Large intestine (tissue), 3 donors: ENCODE measurements around the gene SYNPO2. TPM values are rescaled to one million over a fixed set of nuclear protein-coding genes. Genes with fewer than 3 reads are reported as not detected.
"Not testable (repeated sequence)": the region's sequence is repeated elsewhere in the genome, so short reads cannot be mapped to it uniquely, and the experiment has no call there.

Experiments used
- DNase-seq, 2 donors: peaks; one replicate each; pipeline versions ENCODE4 v3.0.0 to v3.0.0-alpha.2; 2013
- H3K27ac ChIP-seq: one replicate; pipeline ENCODE4 v1.5.1; 2013; ENCODE audit warnings: low read length
- H3K27me3 ChIP-seq: 2 replicates; pipeline ENCODE4 v1.6.1; 2013; ENCODE audit warnings: low read length; ENCODE audit not compliant: control insufficient read depth, insufficient read depth
- H3K36me3 ChIP-seq: 2 replicates; pipeline ENCODE4 v1.6.1; 2013; ENCODE audit warnings: low read length; ENCODE audit not compliant: control insufficient read depth, insufficient read depth
- H3K4me1 ChIP-seq: one replicate; pipeline ENCODE4 v1.6.1; 2013; ENCODE audit warnings: low read length; ENCODE audit not compliant: control insufficient read depth, insufficient read depth
- H3K4me3 ChIP-seq: one replicate; pipeline ENCODE4 v1.5.1; 2013; ENCODE audit warnings: low read length
- H3K9me3 ChIP-seq: one replicate; pipeline ENCODE4 v1.6.1; 2013; ENCODE audit warnings: mild to moderate bottlenecking, low read depth, low read length, moderate library complexity; ENCODE audit not compliant: control insufficient read depth
- WGBS: methylation state at CpG from one replicate; pipeline ENCODE4 v1.1.5; 2013; ENCODE audit warnings: low lambda C conversion rate; ENCODE audit not compliant: insufficient coverage; 5-methylcytosine and 5-hydroxymethylcytosine counted together
- polyA plus RNA-seq: library from polyadenylated mRNA; unstranded; fragments of 120-200 nt; gene quantifications from one replicate; pipeline ENCODE4 v1.2.1, GENCODE V29; 2013

The SYNPO2 gene
- polyA plus RNA-seq, 1 donor: 81.2 TPM

DNA sequence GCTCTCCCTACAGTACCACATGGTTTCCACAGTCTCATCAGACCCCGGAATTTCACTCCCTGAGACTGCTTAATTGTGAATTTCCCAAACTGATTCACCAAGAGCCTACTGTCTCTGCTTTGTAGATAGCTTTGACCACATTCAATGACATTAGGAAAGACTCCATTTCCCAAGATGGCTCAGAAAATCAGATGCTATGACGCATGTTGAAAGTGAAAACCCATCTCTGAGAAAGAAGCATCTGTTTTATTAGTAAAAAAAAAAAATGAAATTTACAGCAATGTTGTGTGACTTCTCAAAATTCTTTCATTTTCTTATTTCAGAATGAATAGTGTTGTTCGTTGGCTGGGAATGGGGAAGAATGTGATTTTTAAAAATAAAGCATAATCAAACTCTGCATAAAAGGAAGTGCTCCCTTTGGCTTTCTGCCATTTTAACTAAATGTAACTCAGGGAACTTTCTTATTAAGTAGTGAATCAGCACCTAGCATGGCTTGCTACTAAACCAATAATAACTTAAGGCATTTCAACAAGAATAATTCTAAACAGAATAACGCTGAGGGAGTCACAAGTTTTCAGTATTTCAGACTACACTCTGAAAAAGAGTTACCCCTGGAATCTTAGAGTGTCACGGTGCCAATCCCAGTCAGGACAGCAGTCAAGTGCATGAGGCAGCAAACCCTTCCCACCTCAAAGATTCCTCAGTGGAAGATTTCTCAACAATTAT lies 149.6 kb downstream of the SYNPO2 start:
- WGBS: 74% methylated on average over 2 of the region's 5 CpGs
- H3K4me1 ChIP-seq: no peaks in the 10 kb centered on the region

DNA sequence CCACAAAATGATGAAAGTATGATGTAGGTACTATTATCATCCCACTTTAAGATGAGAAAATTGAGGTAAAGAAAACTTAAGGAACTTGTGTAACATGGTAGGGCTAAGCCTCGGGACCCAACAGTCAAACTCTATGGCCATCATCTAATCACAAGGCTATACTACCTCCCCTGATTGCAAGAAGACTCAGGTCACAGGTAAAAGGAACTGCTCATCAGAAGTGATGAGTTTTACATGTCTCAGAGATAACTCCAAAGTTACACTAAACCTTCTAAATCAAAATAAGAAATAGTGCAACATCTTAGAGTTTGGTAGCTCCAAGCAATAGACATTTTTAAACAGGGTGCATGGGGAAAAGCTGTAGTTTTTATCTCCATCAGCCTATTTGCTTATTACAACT lies 150.5 kb downstream of the SYNPO2 start:
- WGBS: no CpG with 5 or more reads among the region's 1 CpG
- Histone ChIP-seq H3K4me1 (no peaks in the 10 kb centered on the region), H3K4me3 (no peak overlapping the region), H3K27me3 (no peaks in the 10 kb centered on the region), H3K27ac (no peak overlapping the region), H3K36me3 (no peaks in the 10 kb centered on the region), H3K9me3 (no peaks in the 10 kb centered on the region)
- DNase-seq: no peak

More for the DNA sequence above, 149.6 kb downstream of the SYNPO2 start:
- no peak for DNase-seq
- H3K27me3 ChIP-seq: no peaks in the 10 kb centered on the region
- no peaks in the 10 kb centered on the region for H3K9me3 ChIP-seq
- H3K36me3 ChIP-seq: no peaks in the 10 kb centered on the region
- no peak overlapping the region for H3K4me3 ChIP-seq
- H3K27ac ChIP-seq: no peak overlapping the region

DNA sequence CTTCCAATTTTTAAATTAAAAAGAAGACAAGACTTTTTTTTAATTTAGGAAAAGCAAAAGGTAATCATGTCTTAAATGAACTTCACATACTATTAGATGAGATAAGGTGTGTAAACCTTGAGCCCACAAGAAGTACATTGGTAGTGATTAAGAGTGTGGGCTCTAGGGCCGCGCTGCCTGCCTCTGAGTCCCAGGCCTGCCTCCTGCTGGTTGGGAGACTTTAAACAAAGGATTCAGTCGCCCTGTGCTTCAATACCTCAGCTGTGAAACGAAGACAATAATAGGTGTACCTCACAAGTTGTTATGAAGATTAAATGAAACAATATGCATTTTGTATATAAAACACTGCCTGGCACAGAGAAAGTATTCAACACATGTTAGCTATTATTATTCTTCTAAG lies 151.1 kb downstream of the SYNPO2 start:
- WGBS: no CpG with 5 or more reads among the region's 4 CpGs
- no peaks in the 10 kb centered on the region for H3K36me3 ChIP-seq
- H3K27ac ChIP-seq: no peak overlapping the region
- H3K4me1 ChIP-seq: no peaks in the 10 kb centered on the region
- no peaks in the 10 kb centered on the region for H3K9me3 ChIP-seq
- H3K4me3 ChIP-seq: no peak overlapping the region
- H3K27me3 ChIP-seq: no peaks in the 10 kb centered on the region
- DNase-seq: no peak

DNA sequence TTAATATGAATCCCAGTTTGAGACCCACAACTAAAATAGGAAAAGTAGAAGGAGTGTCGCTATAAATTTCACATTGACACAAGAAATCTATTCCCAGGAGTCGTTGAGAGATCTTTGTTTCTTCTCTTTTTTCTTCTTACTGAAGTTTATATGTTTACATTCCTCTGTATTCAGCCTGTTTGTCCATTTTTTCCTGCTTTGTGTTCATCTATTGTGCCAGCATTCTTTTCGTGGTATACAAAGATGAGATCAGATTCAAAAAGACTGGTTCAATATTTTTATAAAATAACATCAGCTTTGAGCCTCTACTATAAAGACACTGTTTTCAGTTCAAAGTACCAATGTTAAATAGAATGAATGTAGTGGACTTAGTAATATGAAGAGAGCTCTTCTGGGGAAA lies 151.6 kb downstream of the SYNPO2 start:
- Histone ChIP-seq H3K27ac (no peak overlapping the region), H3K4me1 (no peaks in the 10 kb centered on the region), H3K36me3 (no peaks in the 10 kb centered on the region), H3K9me3 (no peaks in the 10 kb centered on the region), H3K4me3 (no peak overlapping the region), H3K27me3 (no peaks in the 10 kb centered on the region)
- no peak for DNase-seq
- 82% methylated on average over 2 of the region's 3 CpGs for WGBS

DNA sequence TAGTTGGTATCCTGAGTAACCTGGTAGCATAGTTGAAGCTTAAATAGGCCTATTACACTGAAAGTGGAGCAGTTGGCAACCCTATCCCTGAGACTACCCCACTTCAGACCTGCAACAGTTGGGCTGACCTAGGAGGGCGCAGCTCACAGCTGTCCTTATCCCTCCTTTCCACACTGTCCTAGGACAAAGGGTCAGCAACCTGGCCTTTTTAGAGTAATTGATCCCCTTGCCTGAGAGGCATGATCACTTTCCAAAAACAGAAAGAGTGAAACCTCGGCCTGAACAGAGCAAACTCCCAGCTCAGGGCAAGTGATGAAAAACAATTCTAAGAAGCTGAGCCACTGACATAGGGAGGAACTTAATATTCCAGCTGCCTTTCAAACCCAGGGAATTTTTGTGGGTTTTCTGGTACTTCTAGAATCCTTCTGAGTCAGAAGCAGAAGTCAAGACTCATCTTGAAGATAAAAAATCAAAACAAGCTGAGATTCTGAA lies 152.1 kb downstream of the SYNPO2 start:
- Histone ChIP-seq H3K27me3 (no peaks in the 10 kb centered on the region), H3K9me3 (no peaks in the 10 kb centered on the region), H3K4me1 (no peaks in the 10 kb centered on the region), H3K27ac (no peak overlapping the region), H3K36me3 (no peaks in the 10 kb centered on the region), H3K4me3 (no peak overlapping the region)
- no peak for DNase-seq
- WGBS: no CpG with 5 or more reads among the region's 2 CpGs

DNA sequence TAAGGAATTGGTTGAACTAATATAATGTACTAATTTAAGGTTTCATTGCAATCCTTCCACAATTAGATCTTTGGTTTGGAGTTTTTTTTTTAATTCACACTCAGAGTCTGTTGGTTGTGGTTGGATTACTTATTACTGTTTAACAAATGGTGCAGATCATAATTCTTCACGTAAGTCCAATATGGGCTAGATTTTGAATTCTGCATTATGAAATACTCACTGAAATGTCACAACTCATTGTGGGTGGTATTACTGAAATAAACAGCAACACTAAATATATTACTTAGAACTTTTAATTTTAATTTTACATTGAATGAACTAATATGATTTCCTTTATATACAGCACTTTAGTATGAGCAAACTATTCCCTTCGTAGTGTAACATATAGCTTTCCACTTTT lies 152.7 kb downstream of the SYNPO2 start:
- no peaks in the 10 kb centered on the region for H3K36me3 ChIP-seq
- H3K4me3 ChIP-seq: no peak overlapping the region
- no peaks in the 10 kb centered on the region for H3K4me1 ChIP-seq
- DNase-seq: no peak
- H3K27ac ChIP-seq: no peak overlapping the region
- no peaks in the 10 kb centered on the region for H3K9me3 ChIP-seq
- no peaks in the 10 kb centered on the region for H3K27me3 ChIP-seq
- no CpG with 5 or more reads among the region's 2 CpGs for WGBS

DNA sequence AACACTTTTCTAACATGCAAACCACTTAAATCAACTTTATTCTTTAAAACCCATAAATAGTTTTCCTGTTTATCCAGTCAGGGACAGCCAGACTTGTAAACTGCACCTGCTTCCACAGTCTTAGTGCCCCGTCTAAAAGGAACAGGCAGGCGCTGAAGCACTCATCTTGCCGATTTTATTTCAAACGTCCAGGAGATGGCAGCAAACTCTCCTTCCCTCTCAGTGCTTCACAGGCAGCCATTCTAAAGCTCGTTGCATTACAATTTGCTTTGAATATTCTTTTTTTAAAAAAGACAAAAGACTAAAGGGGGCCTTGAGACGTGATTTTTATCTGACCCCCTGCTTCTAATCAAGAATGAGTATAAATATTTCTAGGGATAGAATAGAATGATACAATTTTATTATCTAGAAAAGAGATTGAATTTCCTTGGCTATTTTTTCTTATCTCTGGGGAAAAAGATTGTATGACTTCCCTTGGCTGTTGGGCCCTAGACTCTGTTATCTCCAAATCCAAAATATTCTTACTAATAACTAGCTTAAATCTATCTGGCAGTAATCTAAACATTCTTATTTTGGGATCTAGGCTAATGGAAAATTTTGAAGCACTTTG lies 153.4 kb downstream of the SYNPO2 start:
- Histone ChIP-seq H3K27me3 (no peaks in the 10 kb centered on the region), H3K4me3 (no peak overlapping the region), H3K36me3 (no peaks in the 10 kb centered on the region), H3K9me3 (no peaks in the 10 kb centered on the region), H3K4me1 (no peaks in the 10 kb centered on the region), H3K27ac (no peak overlapping the region)
- DNase-seq: peak; percentile 54 to 63
- 3% methylated on average over 6 of the region's 6 CpGs for WGBS

DNA sequence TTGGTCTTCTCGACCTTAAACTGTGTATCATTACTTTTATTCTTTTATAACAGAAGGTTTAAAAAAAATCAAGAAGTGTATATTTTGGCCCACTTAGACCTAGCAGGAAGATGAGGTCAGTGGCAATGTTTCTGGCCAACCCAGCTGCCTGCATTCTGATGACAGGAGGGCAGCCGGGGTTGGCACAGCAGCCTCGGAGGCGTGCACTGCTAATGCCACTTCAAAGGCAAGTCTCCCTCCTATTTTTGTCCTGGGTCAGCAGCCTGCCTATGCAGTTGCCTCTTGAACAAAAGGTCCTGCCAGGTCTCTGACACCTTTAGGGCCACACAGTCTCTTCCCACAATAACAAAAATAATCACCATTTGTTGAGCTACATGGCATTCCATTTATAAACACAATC lies 157.6 kb downstream of the SYNPO2 start:
- no peaks in the 10 kb centered on the region for H3K36me3 ChIP-seq
- no peak for DNase-seq
- no peaks in the 10 kb centered on the region for H3K9me3 ChIP-seq
- no peak overlapping the region for H3K4me3 ChIP-seq
- no peaks in the 10 kb centered on the region for H3K27me3 ChIP-seq
- WGBS: 83% methylated on average over 1 of the region's 4 CpGs
- H3K4me1 ChIP-seq: no peaks in the 10 kb centered on the region
- H3K27ac ChIP-seq: no peak overlapping the region

DNA sequence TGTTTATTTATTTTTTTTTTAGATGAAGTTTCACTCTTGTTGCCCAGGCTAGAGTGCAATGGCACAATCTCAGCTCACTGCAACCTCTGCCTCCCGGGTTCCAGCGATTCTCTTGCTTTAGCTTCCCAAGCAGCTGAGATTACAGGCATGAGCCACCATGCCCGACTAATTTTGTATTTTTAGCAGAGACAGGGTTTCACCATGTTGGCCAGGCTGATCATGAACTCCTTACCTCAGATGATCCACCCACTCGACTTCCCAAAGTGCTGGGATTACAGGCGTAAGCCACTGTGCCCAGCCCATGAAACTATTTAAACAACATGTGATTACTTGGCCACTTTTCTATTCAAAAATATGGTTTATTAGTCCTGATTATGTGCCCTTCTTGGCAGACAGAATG lies 158.4 kb downstream of the SYNPO2 start:
- H3K36me3 ChIP-seq, DNase-seq, H3K27me3 ChIP-seq, H3K9me3 ChIP-seq, H3K4me1 ChIP-seq, H3K4me3 ChIP-seq, H3K27ac ChIP-seq: not testable (repeated sequence)
- no CpG with 5 or more reads among the region's 5 CpGs for WGBS

DNA sequence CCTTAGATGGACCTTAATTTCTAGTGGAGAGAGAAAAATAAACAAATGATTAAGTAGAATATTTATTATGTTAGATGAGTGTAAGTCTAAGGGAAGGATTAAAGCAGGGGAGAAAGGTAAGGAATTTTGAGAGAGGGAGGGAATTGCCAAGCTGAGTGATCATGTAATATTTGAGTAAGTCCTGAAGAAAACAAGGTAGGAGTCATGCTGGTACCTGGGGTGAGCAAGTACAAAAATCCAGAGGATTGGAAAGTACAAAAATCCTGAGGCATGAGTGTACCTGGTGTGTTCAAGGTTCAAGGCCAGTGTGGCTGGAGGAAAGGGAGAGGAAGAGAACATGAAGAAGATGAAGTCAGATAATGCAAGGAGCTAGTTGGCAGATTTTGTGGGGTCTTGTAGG lies 159.8 kb downstream of the SYNPO2 start:
- no peak for DNase-seq
- Histone ChIP-seq H3K27ac (no peak overlapping the region), H3K4me1 (no peaks in the 10 kb centered on the region), H3K27me3 (no peaks in the 10 kb centered on the region), H3K4me3 (no peak overlapping the region), H3K36me3 (no peaks in the 10 kb centered on the region), H3K9me3 (no peaks in the 10 kb centered on the region)

DNA sequence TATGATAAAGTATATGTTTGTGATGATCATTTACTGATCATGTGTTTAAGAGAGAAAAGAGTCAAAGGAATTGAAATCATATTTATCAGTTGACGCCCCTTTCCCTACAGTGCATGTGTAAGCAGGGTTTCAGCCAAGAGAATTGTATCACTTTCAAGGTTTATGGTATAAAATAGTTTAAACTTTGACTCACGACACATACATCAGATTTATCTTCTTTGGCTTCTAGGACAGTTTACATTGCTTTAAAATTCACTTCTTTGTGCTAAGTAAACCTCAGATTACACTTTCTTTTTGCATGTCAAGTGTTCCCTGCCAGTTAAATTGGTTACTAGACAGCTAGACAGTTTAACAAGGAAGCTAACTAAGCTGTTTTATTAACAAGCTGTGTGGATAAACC lies 160.7 kb downstream of the SYNPO2 start:
- H3K4me1 ChIP-seq: no peaks in the 10 kb centered on the region
- no peak for DNase-seq
- no peak overlapping the region for H3K27ac ChIP-seq
- H3K4me3 ChIP-seq: no peak overlapping the region
- H3K27me3 ChIP-seq: no peaks in the 10 kb centered on the region
- H3K9me3 ChIP-seq: no peaks in the 10 kb centered on the region
- WGBS: 40% methylated on average over 1 of the region's 2 CpGs
- H3K36me3 ChIP-seq: no peaks in the 10 kb centered on the region
